ENCODE data around the gene RAPSN.

Gene RAPSN

DNA sequence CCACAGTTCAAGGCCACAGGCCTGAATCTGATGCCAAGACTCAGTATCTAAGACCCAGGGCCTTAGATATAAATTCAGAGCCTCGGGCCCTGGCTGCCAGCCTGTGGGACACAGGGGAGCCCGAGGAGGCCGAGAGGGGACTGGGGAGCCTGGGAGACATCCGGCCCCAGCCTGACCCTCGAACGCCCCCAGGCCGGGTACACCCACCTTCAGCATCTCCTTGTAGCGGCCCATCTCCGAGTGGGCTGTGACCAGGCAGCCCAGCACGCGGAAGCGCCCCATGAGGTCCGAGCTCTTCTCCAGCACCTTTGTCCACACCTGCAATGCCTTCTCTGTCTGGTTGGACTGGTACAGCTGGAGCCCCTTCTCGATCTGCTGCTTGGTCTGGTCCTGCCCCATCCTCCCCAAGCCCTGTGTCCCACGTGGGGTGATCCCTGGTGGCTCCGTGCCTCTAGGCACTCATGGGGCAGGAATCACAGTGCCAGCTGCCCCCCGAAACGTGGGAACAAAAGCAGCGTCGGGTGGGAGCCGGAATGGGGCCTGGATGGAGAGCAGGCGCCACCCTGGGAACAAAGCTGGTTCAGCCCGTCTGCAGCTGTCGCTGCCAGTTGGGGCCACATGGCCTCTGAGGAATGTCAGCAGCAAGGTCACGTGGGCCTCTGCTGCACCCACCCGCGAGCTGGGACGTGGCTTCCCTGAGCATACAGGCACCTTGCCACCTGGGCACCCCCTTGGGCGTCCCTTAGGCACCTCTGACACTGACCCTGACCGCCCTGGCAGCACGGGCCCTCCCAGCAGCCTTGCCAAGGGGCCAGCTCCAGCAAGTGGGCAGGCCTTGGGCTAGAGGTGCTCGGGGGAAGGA is at the start of gene RAPSN:
RAPSN (minus strand) TSS at position 571 of the 862 bp plus-strand sequence; CDS start at position 399, 172 bp downstream.
- DNase-seq (ENCODE audit: low read depth) = no peak
- H3K4me3 ChIP-seq (ENCODE audit: low read length) = no peak within 1 kb of the TSS

DNA sequence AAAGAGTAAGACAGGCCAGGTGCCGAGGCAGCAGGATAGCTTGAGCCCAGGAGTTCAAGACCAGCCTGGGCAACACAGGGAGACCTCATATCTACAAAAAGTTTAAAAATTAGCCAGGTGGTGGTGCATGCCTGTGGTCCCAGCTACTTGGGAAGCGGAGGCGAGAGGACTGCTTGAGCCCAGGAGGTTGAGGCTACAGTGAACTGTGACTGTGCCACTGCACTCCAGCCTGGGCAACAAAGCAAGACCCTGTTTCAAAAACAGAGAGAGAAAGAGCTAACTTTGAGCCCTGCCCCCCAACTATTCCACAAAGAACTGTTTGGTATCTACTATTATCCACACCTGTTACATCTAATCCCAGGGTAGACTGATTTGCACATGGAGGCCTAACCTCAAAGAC is 49.2 kb upstream of the RAPSN start:
- DNase-seq (ENCODE audit: low read depth) = no peak
- no peak overlapping the region for H3K4me3 ChIP-seq (ENCODE audit: low read length)
- TF ChIP-seq, protein P1, sequence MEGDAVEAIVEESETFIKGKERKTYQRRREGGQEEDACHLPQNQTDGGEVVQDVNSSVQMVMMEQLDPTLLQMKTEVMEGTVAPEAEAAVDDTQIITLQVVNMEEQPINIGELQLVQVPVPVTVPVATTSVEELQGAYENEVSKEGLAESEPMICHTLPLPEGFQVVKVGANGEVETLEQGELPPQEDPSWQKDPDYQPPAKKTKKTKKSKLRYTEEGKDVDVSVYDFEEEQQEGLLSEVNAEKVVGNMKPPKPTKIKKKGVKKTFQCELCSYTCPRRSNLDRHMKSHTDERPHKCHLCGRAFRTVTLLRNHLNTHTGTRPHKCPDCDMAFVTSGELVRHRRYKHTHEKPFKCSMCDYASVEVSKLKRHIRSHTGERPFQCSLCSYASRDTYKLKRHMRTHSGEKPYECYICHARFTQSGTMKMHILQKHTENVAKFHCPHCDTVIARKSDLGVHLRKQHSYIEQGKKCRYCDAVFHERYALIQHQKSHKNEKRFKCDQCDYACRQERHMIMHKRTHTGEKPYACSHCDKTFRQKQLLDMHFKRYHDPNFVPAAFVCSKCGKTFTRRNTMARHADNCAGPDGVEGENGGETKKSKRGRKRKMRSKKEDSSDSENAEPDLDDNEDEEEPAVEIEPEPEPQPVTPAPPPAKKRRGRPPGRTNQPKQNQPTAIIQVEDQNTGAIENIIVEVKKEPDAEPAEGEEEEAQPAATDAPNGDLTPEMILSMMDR (conservative IDR thresholded peaks at IDR 0.05; ENCODE audit: low read depth, low read length) = no peak

More for the DNA sequence above, at the start of gene RAPSN:
- TF ChIP-seq, protein P1 (conservative IDR thresholded peaks at IDR 0.05; ENCODE audit: low read depth, low read length) = no peak

DNA sequence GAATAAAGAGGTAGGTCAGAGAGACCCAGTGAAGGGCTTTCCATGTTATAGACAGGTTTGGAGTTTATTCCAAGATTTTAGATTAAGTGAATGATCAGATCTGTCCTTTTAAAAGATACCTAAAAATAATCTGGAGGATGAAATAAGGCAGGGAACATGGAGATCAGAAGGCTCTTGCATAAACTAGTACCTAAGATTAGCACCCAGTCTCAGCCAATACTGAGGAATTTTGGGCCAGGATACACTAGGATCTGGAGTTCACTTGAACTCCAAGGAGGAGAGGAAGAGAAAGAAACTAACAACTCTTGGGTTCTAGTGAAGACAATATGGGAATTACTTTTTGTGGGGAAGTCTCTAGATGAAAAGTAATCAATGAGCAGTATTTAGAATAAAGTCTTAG is 47.9 kb upstream of the RAPSN start:
- TF ChIP-seq, protein P1 (conservative IDR thresholded peaks at IDR 0.05; ENCODE audit: low read depth, low read length) = no peak
- H3K4me3 ChIP-seq (ENCODE audit: low read length) = no peak overlapping the region
- no peak for DNase-seq (ENCODE audit: low read depth)

DNA sequence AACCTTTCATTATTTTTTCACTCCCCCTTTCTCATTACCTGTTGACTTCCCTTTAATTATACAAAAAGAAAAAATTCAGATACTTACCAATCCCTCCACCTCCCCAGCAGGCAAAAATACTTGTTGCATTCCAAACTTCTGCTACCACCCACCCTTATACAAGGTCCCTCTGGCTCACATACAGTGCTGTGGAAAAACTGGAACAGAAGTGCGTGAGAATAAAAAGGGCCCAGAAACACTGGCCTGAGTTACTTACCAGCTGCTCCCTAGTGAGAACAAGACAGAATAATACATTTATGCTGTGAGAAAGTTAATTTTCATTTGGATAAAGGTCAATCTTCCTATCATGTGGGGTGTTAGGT is 46.9 kb upstream of the RAPSN start:
- H3K4me3 ChIP-seq (ENCODE audit: low read length) = no peak overlapping the region
- TF ChIP-seq, protein P1 (conservative IDR thresholded peaks at IDR 0.05; ENCODE audit: low read depth, low read length) = no peak
- no peak for DNase-seq (ENCODE audit: low read depth)

DNA sequence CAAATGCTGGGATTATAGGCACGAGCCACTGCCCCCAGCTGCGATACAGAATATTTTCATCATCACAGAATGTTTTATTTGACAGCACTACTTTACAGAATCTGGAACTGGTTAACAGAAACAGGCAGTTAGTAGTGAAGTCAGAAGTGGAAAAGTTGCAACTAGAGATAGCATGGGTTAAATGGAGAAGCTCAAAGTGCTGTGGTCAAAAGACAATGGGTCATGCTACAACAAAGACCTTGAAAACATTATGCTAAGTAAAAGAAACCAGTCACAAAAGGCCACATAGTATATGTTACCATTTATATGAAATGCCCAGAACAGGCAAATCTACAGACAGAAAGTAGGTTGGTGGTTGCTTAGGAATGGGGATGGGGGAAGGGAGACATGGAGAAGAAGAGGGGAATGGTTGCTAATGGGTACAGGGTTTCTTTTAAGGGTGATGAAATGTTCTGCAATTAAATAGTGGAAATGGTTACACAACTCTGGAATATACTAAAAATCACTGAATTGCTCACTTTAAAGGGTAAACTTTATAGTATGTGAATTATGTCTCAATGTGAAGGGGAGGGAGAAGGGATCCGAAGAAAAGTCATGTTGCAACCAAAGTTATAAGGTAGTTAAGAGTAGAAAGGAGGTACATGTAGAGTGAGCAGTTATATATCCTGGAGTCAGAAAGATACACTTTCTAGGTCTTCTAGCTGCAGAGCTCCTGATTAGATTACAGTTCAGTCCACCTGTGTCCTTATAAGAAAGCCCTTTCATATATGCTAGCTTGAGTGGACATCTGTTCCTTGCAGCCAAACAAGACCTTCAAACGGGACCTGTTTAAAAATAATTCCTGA is 46.3 kb upstream of the RAPSN start:
- no peak overlapping the region for H3K4me3 ChIP-seq (ENCODE audit: low read length)
- TF ChIP-seq, protein P1 (conservative IDR thresholded peaks at IDR 0.05; ENCODE audit: low read depth, low read length) = no peak
- no peak for DNase-seq (ENCODE audit: low read depth)

DNA sequence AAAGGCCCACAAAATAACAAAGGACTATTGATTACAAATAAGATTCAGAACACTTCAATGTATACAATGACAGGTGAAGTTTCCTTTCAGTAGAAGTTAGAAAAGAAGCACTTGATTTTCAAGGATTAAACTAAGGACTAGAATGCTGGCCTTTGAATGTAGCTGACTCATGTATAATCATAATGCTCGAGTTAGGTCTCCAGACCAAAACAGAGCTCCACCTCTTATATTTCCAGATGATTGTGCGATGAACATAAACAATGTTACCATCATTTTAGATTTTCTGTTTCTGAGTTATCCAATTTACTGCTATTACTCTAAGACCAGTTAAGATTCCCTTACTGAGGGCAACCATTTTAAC is 40.4 kb upstream of the RAPSN start:
- DNase-seq (ENCODE audit: low read depth) = no peak
- no peak overlapping the region for H3K4me3 ChIP-seq (ENCODE audit: low read length)
- TF ChIP-seq, protein P1 (conservative IDR thresholded peaks at IDR 0.05; ENCODE audit: low read depth, low read length) = no peak

Measured in retinal pigment epithelial cell (primary cell).